GM06990 (cell line): ENCODE data around the gene BST1.

ENCODE experiments used
- DNase-seq: peaks from one replicate; pipeline ENCODE4 v3.0.0-alpha.2; 2011; ENCODE audit not compliant: insufficient read length; ENCODE audit errors: extremely low read depth
- H3K27me3 ChIP-seq: replicated peaks from 2 replicates; pipeline ENCODE4 v1.6.0; 2011; ENCODE audit warnings: low read length; ENCODE audit not compliant: control insufficient read depth, insufficient read depth
- H3K36me3 ChIP-seq: 2 replicates; pipeline ENCODE4 v1.5.1; 2011; ENCODE audit warnings: low read length; ENCODE audit not compliant: control insufficient read depth, insufficient read depth
- H3K4me3 ChIP-seq: replicated peaks from 2 replicates; pipeline ENCODE4 v1.5.1; 2011; ENCODE audit warnings: low read depth, mild to moderate bottlenecking, control low read depth, low read length
- TF ChIP-seq, protein P1 (sequence below): IDR thresholded peaks from 2 replicates; pipeline ENCODE4 v1.5.1; 2011; ENCODE audit warnings: low read length, control low read depth, mild to moderate bottlenecking, inconsistent platforms; ENCODE audit not compliant: insufficient read depth, poor library complexity, severe bottlenecking

BST1 gene

DNA sequence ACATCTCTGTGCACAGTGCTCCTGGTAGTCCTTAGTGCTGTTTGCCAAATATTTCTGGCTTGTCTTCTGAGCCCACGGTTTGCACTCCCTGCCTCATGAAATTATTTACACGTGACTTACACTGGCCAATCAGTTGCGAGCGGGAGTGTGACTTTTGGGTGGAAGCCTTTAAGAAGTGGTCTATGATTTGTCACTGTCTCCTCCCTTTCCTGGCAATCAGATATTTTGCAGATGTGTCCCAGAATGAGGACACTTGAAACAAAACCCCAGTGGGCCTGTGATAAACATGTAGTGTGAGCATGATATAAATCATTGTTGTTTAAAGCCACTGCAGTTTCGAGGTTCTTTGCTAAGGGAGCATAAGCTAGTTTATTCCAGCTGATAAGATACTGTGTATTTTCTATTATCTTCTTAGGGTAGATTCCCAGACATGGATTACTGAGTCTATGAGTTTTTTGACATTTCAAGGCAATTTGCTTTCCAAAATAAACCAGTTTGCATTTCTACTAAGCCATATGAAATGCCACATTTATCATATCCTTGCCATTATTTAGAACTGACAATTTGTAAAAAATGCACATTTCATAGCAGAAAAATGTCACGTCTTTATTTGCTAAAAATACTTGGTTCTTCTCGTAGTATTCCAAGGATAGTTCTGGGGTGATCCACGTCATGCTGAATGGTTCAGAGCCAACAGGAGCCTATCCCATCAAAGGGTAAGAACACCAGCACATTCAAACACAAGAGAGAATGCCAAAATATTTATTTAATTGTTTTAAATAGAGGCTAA is 12.0 kb downstream of the BST1 start:
- no peak for DNase-seq
- no peaks in the 10 kb centered on the region; the same call in 1 of the 2 replicates for H3K27me3 ChIP-seq
- no peaks in the 10 kb centered on the region for H3K36me3 ChIP-seq
- H3K4me3 ChIP-seq = no peak overlapping the region
- TF ChIP-seq, protein P1, sequence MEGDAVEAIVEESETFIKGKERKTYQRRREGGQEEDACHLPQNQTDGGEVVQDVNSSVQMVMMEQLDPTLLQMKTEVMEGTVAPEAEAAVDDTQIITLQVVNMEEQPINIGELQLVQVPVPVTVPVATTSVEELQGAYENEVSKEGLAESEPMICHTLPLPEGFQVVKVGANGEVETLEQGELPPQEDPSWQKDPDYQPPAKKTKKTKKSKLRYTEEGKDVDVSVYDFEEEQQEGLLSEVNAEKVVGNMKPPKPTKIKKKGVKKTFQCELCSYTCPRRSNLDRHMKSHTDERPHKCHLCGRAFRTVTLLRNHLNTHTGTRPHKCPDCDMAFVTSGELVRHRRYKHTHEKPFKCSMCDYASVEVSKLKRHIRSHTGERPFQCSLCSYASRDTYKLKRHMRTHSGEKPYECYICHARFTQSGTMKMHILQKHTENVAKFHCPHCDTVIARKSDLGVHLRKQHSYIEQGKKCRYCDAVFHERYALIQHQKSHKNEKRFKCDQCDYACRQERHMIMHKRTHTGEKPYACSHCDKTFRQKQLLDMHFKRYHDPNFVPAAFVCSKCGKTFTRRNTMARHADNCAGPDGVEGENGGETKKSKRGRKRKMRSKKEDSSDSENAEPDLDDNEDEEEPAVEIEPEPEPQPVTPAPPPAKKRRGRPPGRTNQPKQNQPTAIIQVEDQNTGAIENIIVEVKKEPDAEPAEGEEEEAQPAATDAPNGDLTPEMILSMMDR = no peak

DNA sequence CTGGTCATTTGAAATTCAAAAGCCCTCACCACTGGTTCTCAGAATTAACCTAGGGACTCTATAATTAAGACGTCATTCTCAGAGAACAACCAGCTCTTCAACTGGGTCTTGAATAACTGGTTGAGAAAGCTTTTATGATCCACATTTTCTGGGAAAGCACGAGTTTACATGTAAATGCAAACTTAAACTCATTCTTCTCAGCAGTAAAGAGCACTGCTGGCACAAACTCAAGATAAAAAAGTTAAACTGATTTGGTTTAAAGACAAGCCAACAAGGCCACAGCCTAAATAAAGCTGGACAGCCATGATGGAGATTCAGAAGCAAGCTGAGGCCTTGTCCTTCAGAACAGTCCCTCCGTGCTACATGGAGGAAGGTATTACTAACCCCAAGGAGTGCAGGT is 13.2 kb downstream of the BST1 start:
- TF ChIP-seq, protein P1 = no peak
- H3K27me3 ChIP-seq = no peaks in the 10 kb centered on the region; the same call in 1 of the 2 replicates
- H3K4me3 ChIP-seq = no peak overlapping the region
- no peaks in the 10 kb centered on the region for H3K36me3 ChIP-seq
- no peak for DNase-seq

DNA sequence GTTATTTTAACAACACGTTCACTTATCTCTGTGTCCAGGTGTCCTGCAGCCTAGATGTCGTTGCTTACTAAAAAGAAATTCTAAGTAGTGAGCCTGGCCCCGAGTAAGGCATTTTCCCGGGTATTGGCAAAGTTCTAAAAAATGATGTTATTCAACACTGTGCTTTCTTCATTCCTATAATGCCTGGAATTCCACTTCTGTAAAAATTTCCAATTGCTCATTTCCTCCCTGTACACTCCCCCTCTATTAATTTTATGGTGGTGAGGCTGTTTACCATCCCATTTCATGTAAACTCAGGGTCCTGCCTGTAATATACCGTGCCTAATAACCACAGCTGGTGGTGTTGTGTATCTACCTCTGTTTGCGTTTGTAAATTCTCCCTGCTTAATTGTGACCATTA is 14.2 kb downstream of the BST1 start:
- no peak for DNase-seq
- H3K36me3 ChIP-seq = no peaks in the 10 kb centered on the region
- TF ChIP-seq, protein P1 = no peak
- H3K27me3 ChIP-seq = no peaks in the 10 kb centered on the region; the same call in 1 of the 2 replicates
- H3K4me3 ChIP-seq = no peak overlapping the region

DNA sequence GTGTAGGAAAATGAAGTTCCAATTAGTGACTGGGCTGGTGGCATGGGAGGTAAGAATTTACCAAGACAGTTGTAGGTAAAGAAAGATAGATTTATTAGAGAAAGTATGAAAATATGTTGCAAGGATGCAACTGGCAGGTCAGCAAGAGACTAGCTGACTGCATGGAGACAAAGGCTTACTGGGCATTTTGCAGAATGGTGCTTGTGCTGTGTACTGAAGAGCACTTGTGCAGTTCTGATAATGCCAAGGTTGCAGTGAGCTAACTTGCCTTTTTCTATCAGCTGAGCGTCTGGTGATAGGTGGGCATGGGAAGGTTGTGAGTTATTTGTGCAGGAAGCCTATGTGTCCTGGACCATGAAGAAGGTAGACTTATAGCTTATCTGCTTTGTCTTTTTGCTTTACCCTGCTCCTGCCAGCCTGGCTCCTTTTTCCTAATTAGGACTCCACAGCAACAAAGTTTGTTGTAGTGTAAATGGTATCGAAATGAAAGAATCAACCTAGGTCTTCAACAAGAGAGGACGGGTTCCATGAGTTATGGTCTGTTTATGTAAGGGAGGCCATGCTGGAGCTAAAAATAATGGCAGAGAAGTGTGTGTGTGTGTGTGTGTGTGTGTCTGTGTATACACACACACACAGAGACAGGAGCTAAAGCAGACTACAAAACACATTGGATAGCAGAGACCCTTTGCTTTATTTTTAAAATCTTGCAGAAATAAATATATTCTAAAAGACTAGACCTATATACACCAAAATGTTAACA is 15.0 kb downstream of the BST1 start:
- TF ChIP-seq, protein P1 = no peak
- no peak overlapping the region for H3K4me3 ChIP-seq
- H3K27me3 ChIP-seq = no peaks in the 10 kb centered on the region; the same call in 1 of the 2 replicates
- no peaks in the 10 kb centered on the region for H3K36me3 ChIP-seq
- no peak for DNase-seq

DNA sequence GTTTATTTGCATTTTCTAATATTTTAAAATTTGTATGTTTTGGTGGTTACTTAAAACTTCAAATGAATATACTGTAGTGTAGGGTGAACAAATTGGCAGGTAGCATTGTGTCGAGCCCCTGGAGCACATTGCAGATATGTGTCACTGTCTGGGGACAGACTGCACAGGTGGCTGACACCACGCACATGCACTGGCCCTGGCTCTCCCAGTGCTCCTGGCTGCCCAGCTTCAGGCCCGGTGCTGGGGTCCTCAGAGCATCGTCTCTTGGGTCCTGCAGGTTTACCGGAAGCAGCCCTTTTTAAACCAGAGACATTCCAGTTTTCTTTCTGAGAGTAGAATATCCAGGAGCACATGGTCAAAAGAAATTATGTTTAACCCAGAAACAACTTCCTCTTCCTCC is 15.6 kb downstream of the BST1 start:
- H3K4me3 ChIP-seq = no peak overlapping the region
- TF ChIP-seq, protein P1 = no peak
- no peaks in the 10 kb centered on the region; the same call in 1 of the 2 replicates for H3K27me3 ChIP-seq
- H3K36me3 ChIP-seq = no peaks in the 10 kb centered on the region
- DNase-seq = no peak
